ENCODE results near the gene CSH1. TPM values are rescaled to one million over a fixed set of nuclear protein-coding genes. Genes with fewer than 3 reads are reported as not detected.
"Not testable (repeated sequence)": the region's sequence is repeated elsewhere in the genome, so short reads cannot be mapped to it uniquely, and the experiment has no call there.

The CSH1 gene
- total RNA-seq: not detected in 2 replicates

DNA sequence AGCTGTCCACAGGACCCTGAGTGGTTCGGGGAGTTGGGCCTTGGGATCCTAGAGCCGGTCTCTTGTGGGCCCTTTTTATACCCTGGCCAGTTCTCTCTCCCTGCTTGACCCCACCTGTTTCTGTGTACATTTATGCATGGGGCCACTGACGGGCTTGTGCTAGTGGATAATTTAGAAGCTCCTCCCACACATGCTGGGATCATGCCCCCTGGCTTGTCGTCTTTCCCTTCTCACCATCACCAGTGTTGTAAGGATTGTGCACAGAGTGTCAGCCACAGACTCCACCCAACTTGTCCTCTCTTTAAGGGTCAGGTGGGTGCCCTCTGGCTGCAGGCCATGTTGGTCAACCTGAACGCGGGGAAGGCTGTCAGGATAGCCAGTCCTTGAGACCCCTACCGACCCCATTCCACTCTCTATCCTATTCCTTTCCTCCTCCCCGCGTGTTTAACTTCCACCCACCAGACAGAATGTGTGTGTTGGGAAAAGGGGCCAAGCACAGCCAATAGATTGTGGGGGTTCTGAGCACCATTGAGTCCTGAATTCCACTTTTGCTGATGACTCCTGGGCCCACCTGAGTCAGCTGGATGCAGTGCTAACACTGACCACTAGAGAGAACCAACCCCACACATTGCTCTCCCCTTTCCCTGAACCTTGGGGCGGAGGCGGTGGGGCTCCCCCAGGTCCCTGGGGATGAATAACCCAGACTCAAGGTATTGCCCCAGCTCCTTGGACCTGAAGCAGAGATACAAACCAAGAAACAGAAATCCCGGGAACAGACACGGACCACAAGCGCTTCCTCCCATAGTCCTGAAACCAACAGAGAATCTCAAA is at the start of gene CSH1:
CSH1 (minus strand) TSS at position 51 of the 831 bp plus-strand sequence. CDS start 63 bp downstream, outside the sequence.
- not testable (repeated sequence) for DNase-seq (ENCODE audit: low read depth); H3K4me3 ChIP-seq (ENCODE audit: low read depth, low read length)

- TF ChIP-seq, protein P1, sequence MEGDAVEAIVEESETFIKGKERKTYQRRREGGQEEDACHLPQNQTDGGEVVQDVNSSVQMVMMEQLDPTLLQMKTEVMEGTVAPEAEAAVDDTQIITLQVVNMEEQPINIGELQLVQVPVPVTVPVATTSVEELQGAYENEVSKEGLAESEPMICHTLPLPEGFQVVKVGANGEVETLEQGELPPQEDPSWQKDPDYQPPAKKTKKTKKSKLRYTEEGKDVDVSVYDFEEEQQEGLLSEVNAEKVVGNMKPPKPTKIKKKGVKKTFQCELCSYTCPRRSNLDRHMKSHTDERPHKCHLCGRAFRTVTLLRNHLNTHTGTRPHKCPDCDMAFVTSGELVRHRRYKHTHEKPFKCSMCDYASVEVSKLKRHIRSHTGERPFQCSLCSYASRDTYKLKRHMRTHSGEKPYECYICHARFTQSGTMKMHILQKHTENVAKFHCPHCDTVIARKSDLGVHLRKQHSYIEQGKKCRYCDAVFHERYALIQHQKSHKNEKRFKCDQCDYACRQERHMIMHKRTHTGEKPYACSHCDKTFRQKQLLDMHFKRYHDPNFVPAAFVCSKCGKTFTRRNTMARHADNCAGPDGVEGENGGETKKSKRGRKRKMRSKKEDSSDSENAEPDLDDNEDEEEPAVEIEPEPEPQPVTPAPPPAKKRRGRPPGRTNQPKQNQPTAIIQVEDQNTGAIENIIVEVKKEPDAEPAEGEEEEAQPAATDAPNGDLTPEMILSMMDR (conservative IDR thresholded peaks at IDR 0.05; ENCODE audit: low read depth, low read length): no peak
- H3K4me3 ChIP-seq (ENCODE audit: low read depth, low read length): no peak overlapping the region
- no peak for DNase-seq (ENCODE audit: low read depth)
These were observed 49.5 kb upstream of the CSH1 start for GRCh38 chr17:63945784-63946439.

DNA sequence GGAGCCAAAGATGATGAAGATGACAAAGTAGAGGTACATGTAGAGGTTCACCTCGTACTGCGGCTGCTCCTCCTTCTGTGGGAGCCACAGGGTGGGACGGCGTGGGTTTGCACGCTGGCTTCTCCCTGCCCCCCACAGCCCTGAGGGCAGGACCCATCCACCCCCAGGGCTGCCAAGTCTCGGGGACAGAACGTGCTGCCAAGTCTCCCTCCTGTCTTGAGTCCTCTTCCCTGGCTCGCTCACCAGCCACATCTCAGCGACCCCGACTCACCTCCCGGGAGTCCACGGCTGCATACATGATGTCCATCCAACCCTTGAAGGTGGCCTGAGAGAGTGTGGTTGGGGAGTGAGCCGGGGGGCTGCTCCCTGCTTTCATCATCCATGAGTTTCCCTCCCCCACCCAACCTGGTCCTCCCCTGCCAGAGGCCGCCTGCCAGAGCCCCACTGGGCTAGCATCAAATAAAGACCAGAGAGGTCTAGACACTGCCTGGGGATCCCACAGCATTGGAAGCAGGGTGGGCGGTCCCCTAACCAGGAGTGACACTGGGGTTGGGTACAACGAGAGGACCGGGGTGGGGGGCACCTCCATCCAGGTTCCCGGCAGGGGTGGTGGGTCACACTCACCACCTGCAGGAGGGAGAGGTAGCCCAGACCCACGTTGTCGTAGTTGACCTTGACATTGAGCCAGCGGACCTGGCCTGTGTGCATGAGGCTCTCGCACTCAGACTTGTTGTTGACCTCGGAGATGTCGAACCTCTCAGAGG is 48.5 kb upstream of the CSH1 start:
- TF ChIP-seq, protein P1 (conservative IDR thresholded peaks at IDR 0.05; ENCODE audit: low read depth, low read length): no peak
- DNase-seq (ENCODE audit: low read depth): no peak
- no peak overlapping the region for H3K4me3 ChIP-seq (ENCODE audit: low read depth, low read length)

GRCh38 chr17:63943745-63944144 is 47.4 kb upstream of the CSH1 start:
- no peak overlapping the region for H3K4me3 ChIP-seq (ENCODE audit: low read depth, low read length)
- DNase-seq (ENCODE audit: low read depth): no peak
- TF ChIP-seq, protein P1 (conservative IDR thresholded peaks at IDR 0.05; ENCODE audit: low read depth, low read length): peak; percentile 16

DNA sequence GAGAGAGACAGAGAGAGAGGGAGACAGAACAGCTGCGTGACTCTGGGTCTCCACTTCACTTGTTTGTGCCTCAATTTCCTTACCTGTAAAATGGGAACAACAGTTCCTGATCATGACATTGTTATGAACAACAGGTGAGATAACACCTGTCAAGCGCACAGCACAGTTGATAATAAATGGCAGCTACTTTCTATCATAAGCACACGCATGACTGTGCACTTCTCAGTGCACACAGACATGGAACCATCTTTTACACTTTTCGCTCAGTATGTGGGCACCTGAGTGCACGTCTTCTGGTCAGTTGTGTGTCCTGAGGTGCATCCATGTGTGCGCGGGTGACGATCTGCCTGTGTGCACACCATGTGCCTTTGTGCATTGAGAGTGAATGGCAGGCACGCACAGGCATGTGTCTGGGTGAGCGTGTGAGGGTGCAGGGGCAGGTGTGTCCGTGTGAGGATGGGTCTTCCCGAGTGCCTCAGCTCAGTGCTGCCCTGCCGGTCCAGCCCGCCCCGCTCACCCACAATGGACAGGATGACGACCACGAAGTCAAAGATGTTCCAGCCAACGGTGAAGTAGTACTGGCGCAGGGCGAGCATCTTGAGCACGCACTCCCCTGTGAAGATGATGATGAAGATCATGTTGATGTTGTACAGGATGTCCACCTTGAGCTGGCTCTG is 46.1 kb upstream of the CSH1 start:
- no peak for DNase-seq (ENCODE audit: low read depth)
- no peak overlapping the region for H3K4me3 ChIP-seq (ENCODE audit: low read depth, low read length)
- TF ChIP-seq, protein P1 (conservative IDR thresholded peaks at IDR 0.05; ENCODE audit: low read depth, low read length): no peak

DNA sequence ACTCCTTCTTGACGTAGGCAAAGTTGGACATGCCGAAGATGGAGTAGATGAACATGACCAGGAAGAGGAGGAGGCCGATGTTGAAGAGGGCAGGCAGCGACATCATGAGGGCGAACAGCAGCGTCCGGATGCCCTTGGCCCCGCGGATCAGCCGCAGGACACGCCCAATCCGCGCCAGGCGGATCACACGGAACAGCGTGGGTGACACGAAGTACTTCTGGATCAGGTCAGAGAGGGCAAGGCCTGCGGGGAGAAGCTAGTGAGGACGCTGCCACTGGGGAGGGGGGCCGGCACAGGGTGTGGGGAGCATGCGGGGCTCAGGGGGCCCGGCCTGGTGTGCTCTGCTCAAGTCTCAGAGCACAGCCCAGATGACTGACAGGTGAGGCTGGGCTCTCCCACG is 45.4 kb upstream of the CSH1 start:
- H3K4me3 ChIP-seq (ENCODE audit: low read depth, low read length): no peak overlapping the region
- TF ChIP-seq, protein P1 (conservative IDR thresholded peaks at IDR 0.05; ENCODE audit: low read depth, low read length): no peak
- no peak for DNase-seq (ENCODE audit: low read depth)
